Measurements from ENCODE around the gene VPS45. TPM values are rescaled to one million over a fixed set of nuclear protein-coding genes. Genes with fewer than 3 reads are reported as not detected.
"Not testable (repeated sequence)": the region's sequence is repeated elsewhere in the genome, so short reads cannot be mapped to it uniquely, and the experiment has no call there.

Gene VPS45
- total RNA-seq, 2 donors from 2014 or later = 34.9 to 38.8 TPM

GRCh38 chr1:150053926-150054325 is 13.7 kb upstream of the VPS45 start:
- no peak for TF ChIP-seq CTCF (IDR thresholded peaks at IDR 0.05)
- H3K27ac ChIP-seq = no peak overlapping the region
- H3K27me3 ChIP-seq = no peaks in the 10 kb centered on the region
- no peak for DNase-seq (ENCODE audit: low spot score)
- no peaks in the 10 kb centered on the region for H3K9me3 ChIP-seq
- H3K36me3 ChIP-seq = no peaks in the 10 kb centered on the region
- H3K4me3 ChIP-seq = no peak overlapping the region
- no peaks in the 10 kb centered on the region for H3K4me1 ChIP-seq

GRCh38 chr1:150055507-150055906 is 12.1 kb upstream of the VPS45 start:
- H3K9me3 ChIP-seq; H3K27me3 ChIP-seq; H3K4me1 ChIP-seq; DNase-seq (ENCODE audit: low spot score); H3K4me3 ChIP-seq; H3K27ac ChIP-seq; H3K36me3 ChIP-seq: not testable (repeated sequence)

GRCh38 chr1:150056407-150056806 is 11.2 kb upstream of the VPS45 start:
- no peaks in the 10 kb centered on the region for H3K36me3 ChIP-seq
- no peak overlapping the region for H3K4me3 ChIP-seq
- no peak overlapping the region for H3K27ac ChIP-seq
- no peaks in the 10 kb centered on the region for H3K4me1 ChIP-seq
- no peak for DNase-seq (ENCODE audit: low spot score)
- no peak for TF ChIP-seq CTCF (IDR thresholded peaks at IDR 0.05)
- H3K27me3 ChIP-seq = no peaks in the 10 kb centered on the region
- no peaks in the 10 kb centered on the region for H3K9me3 ChIP-seq

GRCh38 chr1:150060260-150060659 is 7.3 kb upstream of the VPS45 start:
- H3K27ac ChIP-seq = no peak overlapping the region
- no peaks in the 10 kb centered on the region for H3K27me3 ChIP-seq
- no peaks in the 10 kb centered on the region for H3K36me3 ChIP-seq
- no peaks in the 10 kb centered on the region for H3K9me3 ChIP-seq
- DNase-seq (ENCODE audit: low spot score) = no peak
- peaks cover 0 to 9% of the 10 kb centered on the region in 2 donors for H3K4me1 ChIP-seq
- H3K4me3 ChIP-seq = no peak overlapping the region
- TF ChIP-seq CTCF (IDR thresholded peaks at IDR 0.05) = no peak

- H3K27ac ChIP-seq = no peak overlapping the region
- H3K36me3 ChIP-seq = no peaks in the 10 kb centered on the region
- H3K4me1 ChIP-seq = peaks cover 0 to 17% of the 10 kb centered on the region in 2 donors
- no peak overlapping the region for H3K4me3 ChIP-seq
- TF ChIP-seq CTCF (IDR thresholded peaks at IDR 0.05) = no peak
- H3K27me3 ChIP-seq = no peaks in the 10 kb centered on the region
- DNase-seq (ENCODE audit: low spot score) = no peak
- no peaks in the 10 kb centered on the region for H3K9me3 ChIP-seq
These were observed 5.9 kb upstream of the VPS45 start for GRCh38 chr1:150061632-150062101.

GRCh38 chr1:150062113-150062512 is 5.5 kb upstream of the VPS45 start:
- TF ChIP-seq CTCF (IDR thresholded peaks at IDR 0.05) = no peak
- no peak for DNase-seq (ENCODE audit: low spot score)
- Histone ChIP-seq H3K27ac (no peak overlapping the region), H3K4me1 (peaks cover 0 to 17% of the 10 kb centered on the region in 2 donors), H3K9me3 (no peaks in the 10 kb centered on the region), H3K36me3 (no peaks in the 10 kb centered on the region), H3K27me3 (no peaks in the 10 kb centered on the region), H3K4me3 (no peak overlapping the region)

All from right atrium auricular region (tissue), 2 donors.